K562 (cell line): Measurements from ENCODE around the gene FARP1.

Experiments used
- BACH1 ChIP-seq: fragments of 200-800 bp; sonication (Bioruptor generic); IDR thresholded peaks from 2 replicates; pipeline ENCODE4 v1.6.1; 2016; ENCODE audit warnings: missing genetic modification characterization, missing compliant biosample characterization
- CREB1 ChIP-seq, 2 experiments: sonication (generic) in 1 of 2; formaldehyde crosslinking in 1 of 2; IDR thresholded peaks; 2 replicates each; pipeline versions ENCODE4 v1.6.1 to v1.8.0; 2012 to 2022; ENCODE audit warnings: inconsistent platforms in 1 of 2, mild to moderate bottlenecking in 1 of 2, missing genetic modification reagents in 1 of 2, moderate library complexity in 1 of 2
- CTCF ChIP-seq, 3 experiments: IDR thresholded peaks in 2 of 3; conservative IDR thresholded peaks in 1 of 3; 2 replicates each; pipeline ENCODE4 v1.5.1; 2011 to 2012; ENCODE audit warnings: low read length in 3 of 3, mild to moderate bottlenecking in 3 of 3, control low read depth in 2 of 3, improper control_type of control experiment in 1 of 3, inconsistent platforms in 1 of 3, low read depth in 1 of 3, mixed read lengths in 1 of 3, moderate library complexity in 1 of 3; ENCODE audit not compliant: insufficient read depth in 2 of 3
- CTCFL ChIP-seq: IDR thresholded peaks from 2 replicates; pipeline ENCODE4 v1.6.1; 2011; ENCODE audit warnings: borderline replicate concordance, low read depth, mild to moderate bottlenecking, moderate library complexity, low read length; ENCODE audit not compliant: insufficient read depth, poor library complexity, severe bottlenecking
- ESRRB ChIP-seq: fragments of 250-450 bp; sonication (Bioruptor Pico); IDR thresholded peaks from 2 replicates; pipeline ENCODE4 v1.5.0; 2020; ENCODE audit warnings: mild to moderate bottlenecking, moderate library complexity, borderline replicate concordance
- FOXM1 ChIP-seq, 2 experiments: fragments of 450-650 bp in 1 of 2; sonication (generic) in 1 of 2; formaldehyde crosslinking in 1 of 2; IDR thresholded peaks; 2 replicates each; pipeline versions ENCODE4 v1.6.1 to v1.9.0; 2017 to 2022; ENCODE audit warnings: low read depth in 2 of 2, mild to moderate bottlenecking in 2 of 2, missing genetic modification reagents in 1 of 2, moderate library complexity in 1 of 2
- HEY1 ChIP-seq: fragments of 250-450 bp; sonication (Bioruptor Pico); IDR thresholded peaks from 2 replicates; pipeline ENCODE4 v1.5.0; 2020; ENCODE audit warnings: mild to moderate bottlenecking, moderate library complexity, borderline replicate concordance
- MAX ChIP-seq: sonication (generic); formaldehyde crosslinking; IDR thresholded peaks from 2 replicates; pipeline ENCODE4 v1.9.0; 2022; ENCODE audit warnings: mild to moderate bottlenecking, missing genetic modification reagents
- PCBP2 ChIP-seq: fragments of 200-400 bp; formaldehyde crosslinking; IDR thresholded peaks from 2 replicates; pipeline ENCODE4 v1.6.1; 2018; ENCODE audit warnings: low read length, low read depth, mild to moderate bottlenecking, moderate library complexity; ENCODE audit not compliant: poor library complexity, severe bottlenecking
- SREBF2 ChIP-seq: sonication (generic); formaldehyde crosslinking; IDR thresholded peaks from 2 replicates; pipeline ENCODE4 v1.4.0; 2020; ENCODE audit warnings: mild to moderate bottlenecking, missing genetic modification reagents
- TAL1 ChIP-seq: fragments of 450-650 bp; IDR thresholded peaks from 2 replicates; pipeline ENCODE4 v1.6.1; 2016; ENCODE audit warnings: mild to moderate bottlenecking
- ZNF146 ChIP-seq: IDR thresholded peaks from one replicate; pipeline ENCODE4 v1.6.1; 2018; ENCODE audit warnings: missing compliant biosample characterization; ENCODE audit not compliant: unreplicated experiment
- ZNF57 ChIP-seq: fragments of 450-650 bp; formaldehyde crosslinking; IDR thresholded peaks from 2 replicates; pipeline ENCODE4 v1.4.0; 2020; ENCODE audit warnings: mild to moderate bottlenecking, moderate library complexity

- TF ChIP-seq PCBP2 (no peak), CTCF (IDR thresholded peaks at IDR 0.05 in 2 of 3, conservative IDR thresholded peaks at IDR 0.05 in 1 of 3; ENCODE audit: insufficient read depth in 2 of 3, low read depth in 1 of 3, low read length in 3 of 3) (no peak), CTCFL (no peak), BACH1 (no peak), SREBF2 (no peak), MAX (CRISPR knock-in tag) (no peak), ZNF146 (no peak), CREB1 (IDR thresholded peaks at IDR 0.05) (no peak), CREB1 (CRISPR knock-in tag; IDR thresholded peaks at IDR 0.05) (no peak), TAL1 (no peak), FOXM1 (IDR thresholded peaks at IDR 0.05; ENCODE audit: low read depth) (no peak), FOXM1 (CRISPR knock-in tag; IDR thresholded peaks at IDR 0.05; ENCODE audit: low read depth) (no peak), ZNF57 (CRISPR knock-in tag) (no peak), ESRRB (CRISPR knock-in tag) (no peak), HEY1 (CRISPR knock-in tag) (no peak)
These were observed 131.2 kb downstream of the FARP1 start for GRCh38 chr13:98273824-98274742.
